ENCODE data around the gene OR2V2. TPM values are rescaled to one million over a fixed set of nuclear protein-coding genes. Genes with fewer than 3 reads are reported as not detected.

The OR2V2 gene
- total RNA-seq, 6 experiments from 2014 or later = not detected

DNA sequence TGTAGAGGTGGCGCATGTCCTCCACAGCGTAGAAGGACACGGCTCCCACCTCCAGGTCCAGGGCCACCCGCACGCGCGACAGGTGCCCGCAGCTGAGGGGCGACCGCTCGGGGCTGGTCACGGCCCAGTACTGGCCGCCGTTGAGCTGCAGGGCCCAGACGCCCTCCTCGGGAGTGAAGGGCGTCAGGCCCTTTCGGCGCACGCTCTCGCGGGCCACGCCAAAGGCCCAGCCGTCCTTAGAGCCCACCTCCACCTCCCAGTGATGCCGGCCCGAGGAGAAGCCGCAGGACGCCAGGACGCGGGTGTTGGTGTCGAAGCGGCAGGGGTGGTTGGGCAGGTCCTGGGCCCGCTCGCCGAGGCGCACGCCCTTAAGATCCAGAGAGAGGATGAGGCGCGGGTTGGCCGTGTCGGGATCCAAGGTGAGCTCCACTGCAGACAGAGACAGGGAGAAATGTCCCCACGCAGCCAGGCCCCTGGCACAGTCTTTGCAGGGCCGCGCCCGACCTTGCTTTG lies 47.9 kb downstream of the OR2V2 start:
- H3K4me1 ChIP-seq = peaks cover 0 to 25% (median 0%) of the 10 kb centered on the region in 4 donors
- no peak overlapping the region for H3K4me3 ChIP-seq
- 100% methylated on average over 1 of the region's 45 CpGs for WGBS (ENCODE audit: insufficient coverage, low coverage, low lambda C conversion rate, missing lambda C conversion rate)
- H3K27me3 ChIP-seq = no peaks in the 10 kb centered on the region
- no peaks in the 10 kb centered on the region for H3K36me3 ChIP-seq
- intact Hi-C loops (cut with DNase I) = no loop called here
- H3K9me3 ChIP-seq = no peaks in the 10 kb centered on the region
- no peak for DNase-seq
- no peak overlapping the region for H3K27ac ChIP-seq
- ATAC-seq = no peak
- TF ChIP-seq CTCF (IDR thresholded peaks at IDR 0.05) = no peak
- TF ChIP-seq POLR2A (IDR thresholded peaks at IDR 0.05) = no peak

- peaks cover 0 to 23% (median 0%) of the 10 kb centered on the region in 4 donors for H3K4me1 ChIP-seq
- H3K4me3 ChIP-seq = no peak overlapping the region
- H3K27me3 ChIP-seq = no peaks in the 10 kb centered on the region
- H3K9me3 ChIP-seq = no peaks in the 10 kb centered on the region
- intact Hi-C loops (cut with DNase I) = no loop called here
- H3K36me3 ChIP-seq = no peaks in the 10 kb centered on the region
- no peak overlapping the region for H3K27ac ChIP-seq
- no peak for TF ChIP-seq POLR2A (IDR thresholded peaks at IDR 0.05)
- no peak for TF ChIP-seq CTCF (IDR thresholded peaks at IDR 0.05)
- WGBS (ENCODE audit: insufficient coverage, low coverage, low lambda C conversion rate, missing lambda C conversion rate) = 64% methylated on average over 2 of the region's 8 CpGs
- ATAC-seq = no peak
- DNase-seq = no peak
Observed at GRCh38 chr5:181197326-181197951, 50.1 kb downstream of the OR2V2 start.

DNA sequence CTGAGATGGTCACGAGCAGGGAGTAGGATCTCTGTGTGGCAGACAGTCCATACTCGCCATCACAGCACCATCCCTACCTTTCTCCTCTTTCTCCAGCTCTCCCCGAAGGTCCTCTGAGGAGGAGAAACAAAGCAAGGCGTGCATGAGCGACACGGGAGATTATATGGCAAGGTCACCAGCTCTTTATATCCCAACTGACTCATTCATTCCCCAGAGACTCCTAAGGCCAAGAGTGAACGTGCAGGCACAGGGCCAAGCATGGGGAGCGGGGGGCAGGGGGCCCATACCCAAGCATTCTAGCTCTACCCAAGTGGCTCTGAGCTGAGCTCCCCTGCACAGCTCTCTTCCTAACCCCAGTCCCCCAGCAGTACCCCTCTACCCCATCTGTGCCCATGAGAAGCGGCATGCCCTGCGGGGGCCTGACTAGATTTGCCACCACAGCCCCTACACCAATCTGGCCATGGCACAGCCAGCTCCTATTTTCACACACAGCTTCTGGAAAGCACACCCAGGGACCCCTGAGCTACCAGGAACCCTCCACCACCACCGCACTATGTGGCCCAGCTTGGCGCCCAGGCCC lies 50.8 kb downstream of the OR2V2 start:
- DNase-seq (no peak), ATAC-seq (no peak)
- Histone ChIP-seq H3K9me3 (no peaks in the 10 kb centered on the region), H3K36me3 (no peaks in the 10 kb centered on the region), H3K4me1 (peaks cover 0 to 19% (median 0%) of the 10 kb centered on the region in 4 donors), H3K4me3 (no peak overlapping the region), H3K27me3 (no peaks in the 10 kb centered on the region), H3K27ac (no peak overlapping the region)
- intact Hi-C loops (cut with DNase I) = no loop called here
- TF ChIP-seq POLR2A (IDR thresholded peaks at IDR 0.05) = no peak
- TF ChIP-seq CTCF (IDR thresholded peaks at IDR 0.05) = no peak
- 70% methylated on average over 2 of the region's 12 CpGs for WGBS (ENCODE audit: insufficient coverage, low coverage, low lambda C conversion rate, missing lambda C conversion rate)

GRCh38 chr5:181198905-181199519 lies 51.6 kb downstream of the OR2V2 start:
- TF ChIP-seq CTCF (IDR thresholded peaks at IDR 0.05) (no peak), POLR2A (IDR thresholded peaks at IDR 0.05) (no peak)
- H3K36me3 ChIP-seq = no peaks in the 10 kb centered on the region
- DNase-seq = no peak

More at GRCh38 chr5:181198905-181199519, 51.6 kb downstream of the OR2V2 start:
- Histone ChIP-seq H3K27ac (no peak overlapping the region), H3K4me1 (peaks cover 0 to 16% (median 0%) of the 10 kb centered on the region in 4 donors), H3K27me3 (no peaks in the 10 kb centered on the region), H3K9me3 (no peaks in the 10 kb centered on the region), H3K4me3 (no peak overlapping the region)
- no peak for ATAC-seq
- WGBS (ENCODE audit: insufficient coverage, low coverage, low lambda C conversion rate, missing lambda C conversion rate) = 56% methylated on average over 7 of the region's 9 CpGs
- intact Hi-C loops (cut with DNase I) = no loop called here

Measured in right lobe of liver (tissue), 6 donors.